HG03196 (cell line): ENCODE measurements around the gene LRFN2.

Experiments used
- ATAC-seq: cut with Tn5 transposase; IDR thresholded peaks from one replicate; pipeline ENCODE4 v1.9.1; 2021; ENCODE audit not compliant: unreplicated experiment

LRFN2 gene

GRCh38 chr6:40386200-40386599 is 201.0 kb downstream of the LRFN2 start:
- no peak for ATAC-seq

DNA sequence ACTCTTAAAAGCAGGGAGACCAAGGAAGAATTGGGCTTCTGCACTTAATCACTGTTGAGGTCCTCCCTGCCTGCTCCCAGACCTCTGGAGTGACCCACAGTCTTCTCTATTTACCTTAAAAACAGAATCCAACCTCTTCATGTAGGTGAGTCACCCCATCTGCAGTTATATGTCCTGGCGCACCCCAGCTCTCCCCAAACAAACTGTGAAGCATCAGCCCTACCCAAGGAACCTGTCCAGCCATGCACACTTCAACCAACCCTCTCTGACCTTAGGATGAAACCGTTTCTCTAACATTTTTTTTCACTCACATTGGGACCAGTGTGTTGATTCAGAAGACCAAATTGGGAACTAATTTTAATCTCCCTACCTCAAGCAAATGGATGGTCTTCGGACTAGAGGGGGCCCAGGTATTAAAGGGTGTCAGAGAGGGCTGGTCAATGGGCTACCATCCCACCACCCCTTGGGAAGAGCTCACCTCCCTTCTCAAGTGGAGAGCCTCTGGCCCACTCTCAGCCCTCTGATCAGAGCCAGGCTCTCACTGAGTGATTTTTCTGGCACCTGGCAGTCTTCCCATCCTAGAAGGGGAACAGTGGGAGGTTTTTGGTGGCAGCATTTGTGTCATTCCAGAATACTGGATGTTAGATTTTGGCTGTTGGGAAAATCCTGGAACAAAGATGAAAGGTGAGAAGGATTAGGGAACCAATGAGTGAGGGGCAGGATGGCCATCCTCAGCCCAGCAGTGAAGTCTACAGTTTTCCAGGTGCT is 203.6 kb downstream of the LRFN2 start:
- no peak for ATAC-seq

DNA sequence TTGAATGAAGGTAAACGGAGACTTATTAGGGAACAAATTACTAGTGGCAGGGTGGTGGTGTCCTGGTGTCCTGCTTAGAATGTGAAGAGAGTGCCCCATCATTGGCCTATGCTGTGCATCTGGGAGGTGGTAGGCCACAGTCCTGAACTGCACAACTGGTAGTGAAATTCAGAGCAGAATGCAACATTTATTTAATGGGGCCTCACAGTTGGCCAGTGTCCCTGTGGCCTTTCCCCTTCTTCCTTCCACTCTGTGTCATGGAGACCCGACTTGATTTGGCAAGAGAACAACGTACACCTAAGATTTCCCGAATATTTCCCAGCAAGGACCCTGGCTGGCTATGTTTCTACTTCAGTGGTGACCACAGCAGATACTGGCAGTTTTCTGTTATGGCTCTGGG is 206.9 kb downstream of the LRFN2 start:
- no peak for ATAC-seq

DNA sequence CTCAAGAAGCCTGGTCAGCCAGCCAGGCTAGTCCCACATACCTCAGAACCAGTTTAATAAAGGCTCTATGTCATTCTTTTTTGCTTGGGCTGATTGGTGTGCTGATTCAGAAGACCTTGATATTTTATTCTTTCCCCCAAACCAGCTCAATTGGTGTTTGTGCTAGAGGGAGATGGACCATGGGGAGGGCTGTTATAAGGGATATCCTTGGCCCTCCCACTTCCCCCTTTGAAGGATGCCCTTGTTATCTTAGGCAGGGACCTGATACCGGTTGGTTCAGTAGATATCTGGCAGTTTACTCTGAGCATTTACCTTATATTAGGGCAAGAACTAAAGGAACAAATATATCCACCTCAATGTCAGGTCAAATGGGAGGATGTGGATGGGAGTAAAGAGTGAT is 207.4 kb downstream of the LRFN2 start:
- ATAC-seq, result no peak

DNA sequence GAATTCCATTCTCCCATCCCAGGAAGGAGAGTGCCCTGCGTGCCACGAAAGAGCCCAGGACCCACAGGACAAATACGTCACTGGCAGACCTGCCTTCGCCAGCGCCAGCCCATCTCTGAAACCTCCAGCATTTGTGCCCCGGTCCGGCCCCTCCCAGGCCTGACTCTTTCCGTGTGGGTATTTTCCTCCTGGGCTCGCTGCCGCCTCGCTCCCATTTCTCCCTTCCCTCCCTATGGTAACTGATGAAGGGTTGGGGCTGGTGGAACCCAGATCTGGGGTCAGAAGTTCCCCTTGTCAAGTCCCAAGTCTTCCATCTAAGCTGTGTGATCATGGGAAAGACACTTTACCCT is 208.5 kb downstream of the LRFN2 start:
- ATAC-seq, result no peak

DNA sequence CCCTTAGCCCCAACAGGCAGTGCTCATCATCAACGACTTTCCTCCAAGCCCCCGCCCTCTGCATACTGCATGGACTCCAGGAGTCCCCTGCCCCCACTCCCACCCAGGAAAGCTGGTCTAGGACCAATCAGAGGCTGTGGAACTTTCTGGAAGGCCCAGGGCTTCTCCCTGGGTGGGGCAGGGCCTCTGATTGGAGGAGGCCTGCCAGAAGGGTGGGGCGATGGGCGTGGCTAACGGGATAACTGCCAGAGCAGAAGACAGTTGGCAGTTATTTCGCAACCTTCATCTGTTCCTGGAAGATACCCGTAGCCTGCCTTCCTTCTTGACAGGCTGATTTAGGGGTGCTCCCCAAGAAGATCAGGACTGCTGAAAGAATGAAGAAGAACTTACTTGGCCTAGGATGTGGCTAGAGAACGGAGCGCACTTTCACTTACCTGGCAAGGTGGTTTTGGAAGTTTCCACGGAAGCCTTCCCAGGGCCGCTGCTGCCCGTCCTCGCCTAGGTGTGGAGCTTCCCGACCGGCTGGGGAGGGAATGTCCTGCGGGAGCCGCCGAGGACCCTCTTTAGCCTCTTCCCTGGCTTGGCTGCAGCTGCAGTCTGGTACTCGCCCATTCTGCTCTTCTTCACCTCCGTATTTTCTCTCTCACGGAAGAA is 209.0 kb downstream of the LRFN2 start:
- no peak for ATAC-seq

- no peak for ATAC-seq
These were observed 209.9 kb downstream of the LRFN2 start for GRCh38 chr6:40377173-40377806.

- no peak for ATAC-seq
These were observed 211.0 kb downstream of the LRFN2 start for GRCh38 chr6:40376113-40376650.

DNA sequence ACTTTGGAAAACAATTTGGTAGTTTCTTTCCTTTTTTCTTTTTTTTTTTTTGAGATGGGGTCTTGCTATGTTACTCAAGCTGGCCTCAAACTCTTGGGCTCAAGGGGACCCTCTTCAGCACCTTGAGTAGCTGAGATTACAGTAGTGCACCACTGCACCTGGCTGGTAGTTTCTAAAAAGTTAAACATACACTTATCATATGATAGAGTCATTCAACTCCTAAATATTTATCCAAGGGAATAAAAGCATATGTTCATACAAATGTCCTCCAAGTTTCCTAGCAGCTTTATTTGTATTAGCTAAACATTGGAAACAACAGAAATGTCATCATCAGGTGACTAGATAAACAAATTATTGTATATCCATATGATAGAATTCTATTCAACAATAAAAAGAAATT is 213.9 kb downstream of the LRFN2 start:
- no peak for ATAC-seq

GRCh38 chr6:40371621-40372020 is 215.5 kb downstream of the LRFN2 start:
- no peak for ATAC-seq

DNA sequence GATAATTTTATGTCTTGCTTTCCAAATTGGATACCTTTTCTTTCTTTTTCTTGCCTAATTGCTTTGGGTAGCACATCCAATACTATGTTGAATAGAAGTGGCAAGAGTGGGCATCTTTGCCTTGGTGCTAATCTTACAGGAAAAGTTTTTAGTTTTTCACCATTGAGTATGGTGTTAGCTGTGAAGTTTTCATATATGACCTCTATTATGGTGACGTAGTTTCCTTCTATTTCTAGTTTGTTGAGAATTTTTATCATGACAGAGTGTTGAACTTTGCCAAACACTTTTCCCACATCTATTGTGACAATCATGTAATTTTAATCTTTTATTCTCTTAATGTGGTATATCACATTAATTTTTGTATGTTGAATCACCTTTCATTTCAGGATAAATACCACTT is 216.1 kb downstream of the LRFN2 start:
- ATAC-seq, result no peak

DNA sequence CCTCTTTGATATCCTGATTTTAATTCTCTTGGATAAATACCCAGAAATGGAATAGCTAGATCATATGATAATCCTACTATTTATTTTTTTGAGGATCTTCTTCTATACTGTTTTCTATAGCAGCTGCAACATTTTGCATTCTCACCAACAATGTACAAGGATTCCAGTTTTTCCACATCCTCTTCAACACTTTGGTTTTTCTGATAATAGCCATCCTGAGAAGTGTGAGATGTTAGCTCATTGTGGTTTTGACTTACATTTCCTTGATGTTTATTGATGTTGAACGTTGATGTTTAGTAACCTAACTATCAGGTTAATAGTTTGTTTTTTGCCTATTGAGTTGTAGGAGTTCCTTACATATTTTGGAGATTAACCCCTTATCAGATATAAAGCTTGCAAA is 217.3 kb downstream of the LRFN2 start:
- no peak for ATAC-seq

DNA sequence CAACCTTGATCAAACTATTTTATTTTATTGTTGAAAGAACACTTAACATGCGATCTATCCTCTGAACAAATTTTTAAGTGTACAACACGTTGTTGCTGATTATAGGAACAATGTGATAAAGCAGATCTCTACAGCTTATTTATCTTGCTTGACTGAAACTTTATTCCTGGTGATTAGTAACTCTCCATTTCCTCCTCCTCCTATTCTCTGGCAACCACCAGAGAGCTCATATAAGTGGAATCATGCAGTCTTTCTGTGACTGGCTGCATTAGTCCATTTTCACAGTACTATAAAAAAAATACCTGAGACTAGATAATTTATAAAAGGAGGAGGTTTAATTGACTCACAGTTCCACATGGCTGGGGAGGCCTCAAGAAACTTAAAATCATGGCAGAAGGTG is 218.1 kb downstream of the LRFN2 start:
- ATAC-seq, result no peak

- no peak for ATAC-seq
These were observed 224.3 kb downstream of the LRFN2 start for GRCh38 chr6:40362859-40363258.

DNA sequence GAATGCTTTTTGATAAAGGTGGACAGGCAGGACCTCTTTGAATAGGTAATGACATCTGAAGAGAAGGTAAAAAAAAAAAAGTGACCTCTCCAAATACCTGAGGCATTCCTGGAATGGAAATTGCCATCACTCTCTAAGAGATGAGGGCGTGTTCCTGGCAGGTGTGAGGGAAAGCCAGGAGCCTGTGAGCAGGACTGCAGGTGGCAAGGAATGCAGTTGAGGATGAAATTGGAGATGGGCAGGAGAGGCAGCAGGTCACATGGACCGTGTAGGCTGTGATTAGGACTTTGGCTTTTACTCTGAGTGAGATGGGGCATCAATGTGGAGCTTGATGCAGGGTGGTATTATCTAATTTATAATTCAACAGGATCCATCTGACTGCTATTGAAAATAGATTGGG is 227.4 kb downstream of the LRFN2 start:
- ATAC-seq, result no peak

GRCh38 chr6:40358473-40359460 is 228.4 kb downstream of the LRFN2 start:
- ATAC-seq, result no peak

- ATAC-seq, result no peak
These were observed 230.8 kb downstream of the LRFN2 start for GRCh38 chr6:40356242-40356910.

- ATAC-seq, result no peak
These were observed 231.6 kb downstream of the LRFN2 start for GRCh38 chr6:40355532-40355931.

- ATAC-seq, result no peak
These were observed 232.1 kb downstream of the LRFN2 start for GRCh38 chr6:40355066-40355465.

DNA sequence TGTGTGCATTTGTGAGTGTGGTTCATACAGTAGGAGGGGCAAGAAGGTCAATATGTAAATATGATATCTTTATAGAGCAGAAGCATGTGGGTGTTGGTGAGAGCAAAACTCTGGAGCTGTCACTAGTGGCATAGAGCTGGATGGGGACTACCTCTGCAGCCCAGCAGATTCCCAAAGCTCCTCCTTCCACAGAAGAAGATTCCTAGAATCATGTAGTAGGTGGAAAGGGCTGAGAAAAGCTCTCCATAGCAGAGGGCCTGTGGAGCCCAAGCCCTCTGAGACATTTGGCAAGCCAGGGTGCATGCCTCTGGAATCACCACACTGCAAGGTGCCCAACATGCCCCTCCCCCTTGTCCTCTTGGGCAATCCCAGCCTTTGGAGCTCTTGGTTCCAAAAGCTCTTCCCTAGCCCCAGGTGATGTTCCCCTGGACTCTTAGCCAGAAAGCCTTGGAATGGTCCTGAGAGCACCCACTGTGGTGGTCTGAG is 233.2 kb downstream of the LRFN2 start:
- no peak for ATAC-seq
